ENCODE results near the gene MAPK10.
A peak's percentile ranks its signal among the peaks of the same experiment; 100 is the strongest.

Gene MAPK10

DNA sequence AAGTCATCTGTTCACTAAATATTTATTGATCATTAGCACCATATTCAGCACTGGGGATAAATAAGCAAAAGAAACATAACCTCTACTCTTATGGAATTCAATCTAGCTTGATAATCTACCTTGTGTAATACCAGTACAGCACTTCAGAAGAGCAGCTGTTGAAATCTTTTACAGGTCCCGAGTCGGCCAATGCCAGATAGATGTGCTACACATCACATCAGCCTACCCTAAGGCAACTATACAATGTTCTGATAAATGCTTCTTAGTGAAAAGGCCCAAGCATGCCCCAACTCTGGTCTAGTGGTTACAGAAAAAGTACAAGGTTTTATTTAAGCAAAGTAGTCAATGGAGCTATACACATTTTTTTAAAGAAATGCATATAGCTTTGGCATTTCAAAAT is 68.7 kb downstream of the MAPK10 start:
- TF ChIP-seq, protein P1, sequence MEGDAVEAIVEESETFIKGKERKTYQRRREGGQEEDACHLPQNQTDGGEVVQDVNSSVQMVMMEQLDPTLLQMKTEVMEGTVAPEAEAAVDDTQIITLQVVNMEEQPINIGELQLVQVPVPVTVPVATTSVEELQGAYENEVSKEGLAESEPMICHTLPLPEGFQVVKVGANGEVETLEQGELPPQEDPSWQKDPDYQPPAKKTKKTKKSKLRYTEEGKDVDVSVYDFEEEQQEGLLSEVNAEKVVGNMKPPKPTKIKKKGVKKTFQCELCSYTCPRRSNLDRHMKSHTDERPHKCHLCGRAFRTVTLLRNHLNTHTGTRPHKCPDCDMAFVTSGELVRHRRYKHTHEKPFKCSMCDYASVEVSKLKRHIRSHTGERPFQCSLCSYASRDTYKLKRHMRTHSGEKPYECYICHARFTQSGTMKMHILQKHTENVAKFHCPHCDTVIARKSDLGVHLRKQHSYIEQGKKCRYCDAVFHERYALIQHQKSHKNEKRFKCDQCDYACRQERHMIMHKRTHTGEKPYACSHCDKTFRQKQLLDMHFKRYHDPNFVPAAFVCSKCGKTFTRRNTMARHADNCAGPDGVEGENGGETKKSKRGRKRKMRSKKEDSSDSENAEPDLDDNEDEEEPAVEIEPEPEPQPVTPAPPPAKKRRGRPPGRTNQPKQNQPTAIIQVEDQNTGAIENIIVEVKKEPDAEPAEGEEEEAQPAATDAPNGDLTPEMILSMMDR (IDR thresholded peaks at IDR 0.05; ENCODE audit: insufficient read depth, low read depth, low read length, missing control alignments): no peak
- H3K4me3 ChIP-seq (ENCODE audit: low read depth, low read length): no peak overlapping the region
- no peak for DNase-seq (ENCODE audit: low read depth)

DNA sequence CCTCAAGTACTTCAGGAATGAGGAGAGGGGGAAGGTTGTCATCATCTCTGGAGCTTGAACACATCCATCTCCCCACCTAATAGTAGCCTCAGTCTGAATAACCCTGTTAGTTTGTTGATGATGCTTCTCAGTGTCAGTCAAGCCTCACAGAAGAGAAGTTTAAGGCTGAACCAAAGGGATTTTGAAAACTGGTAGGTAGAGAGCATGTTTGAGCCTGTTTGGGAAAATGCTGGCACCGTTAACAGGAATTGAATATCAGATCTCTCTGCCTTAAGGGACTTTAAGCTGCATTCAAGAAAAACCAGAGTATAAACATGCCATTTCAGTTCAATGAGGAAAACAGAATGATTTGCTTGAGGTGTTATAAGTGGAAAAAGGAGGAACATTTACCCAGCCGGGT is 73.1 kb downstream of the MAPK10 start:
- no peak overlapping the region for H3K4me3 ChIP-seq (ENCODE audit: low read depth, low read length)
- TF ChIP-seq, protein P1 (IDR thresholded peaks at IDR 0.05; ENCODE audit: insufficient read depth, low read depth, low read length, missing control alignments): no peak
- DNase-seq (ENCODE audit: low read depth): no peak

DNA sequence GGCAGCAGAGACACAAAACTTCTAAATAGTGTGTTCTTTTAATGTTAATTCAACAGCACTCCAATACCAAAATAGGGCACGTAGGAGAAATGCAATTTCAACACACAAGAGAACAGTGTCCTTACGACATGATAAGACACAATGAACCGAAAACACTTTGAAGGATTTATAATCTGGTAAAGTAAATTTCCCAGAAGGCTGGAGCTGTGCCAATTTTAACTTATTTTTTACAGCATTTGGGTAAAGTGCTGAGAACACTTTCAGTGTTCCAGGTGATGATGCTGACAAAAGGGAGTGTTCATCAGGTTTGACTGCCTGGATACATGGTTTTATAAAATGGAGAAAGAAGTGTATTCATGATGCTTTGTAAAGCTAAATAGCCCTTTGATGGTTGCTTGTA is 76.5 kb downstream of the MAPK10 start:
- H3K4me3 ChIP-seq (ENCODE audit: low read depth, low read length): no peak overlapping the region
- TF ChIP-seq, protein P1 (IDR thresholded peaks at IDR 0.05; ENCODE audit: insufficient read depth, low read depth, low read length, missing control alignments): no peak
- DNase-seq (ENCODE audit: low read depth): no peak

DNA sequence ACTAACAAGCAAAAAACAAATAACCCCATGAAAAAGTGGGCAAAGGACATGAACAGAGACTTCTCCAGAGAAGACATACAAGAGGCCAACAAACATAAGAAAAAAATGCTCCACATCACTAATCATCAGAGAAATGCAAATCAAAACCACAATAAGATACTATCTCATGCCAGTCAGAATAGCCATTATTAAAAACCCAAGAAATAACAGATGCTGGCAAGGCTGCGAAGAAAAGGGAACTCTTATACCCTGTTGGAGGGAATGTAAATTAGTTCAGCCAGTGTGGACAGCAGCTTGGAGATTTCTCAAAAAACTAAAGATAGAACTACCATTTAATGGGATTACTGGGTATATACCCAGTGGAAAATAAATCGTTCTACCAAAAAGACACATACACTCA is 79.6 kb downstream of the MAPK10 start:
- no peak for DNase-seq (ENCODE audit: low read depth)
- no peak overlapping the region for H3K4me3 ChIP-seq (ENCODE audit: low read depth, low read length)
- TF ChIP-seq, protein P1 (IDR thresholded peaks at IDR 0.05; ENCODE audit: insufficient read depth, low read depth, low read length, missing control alignments): no peak

DNA sequence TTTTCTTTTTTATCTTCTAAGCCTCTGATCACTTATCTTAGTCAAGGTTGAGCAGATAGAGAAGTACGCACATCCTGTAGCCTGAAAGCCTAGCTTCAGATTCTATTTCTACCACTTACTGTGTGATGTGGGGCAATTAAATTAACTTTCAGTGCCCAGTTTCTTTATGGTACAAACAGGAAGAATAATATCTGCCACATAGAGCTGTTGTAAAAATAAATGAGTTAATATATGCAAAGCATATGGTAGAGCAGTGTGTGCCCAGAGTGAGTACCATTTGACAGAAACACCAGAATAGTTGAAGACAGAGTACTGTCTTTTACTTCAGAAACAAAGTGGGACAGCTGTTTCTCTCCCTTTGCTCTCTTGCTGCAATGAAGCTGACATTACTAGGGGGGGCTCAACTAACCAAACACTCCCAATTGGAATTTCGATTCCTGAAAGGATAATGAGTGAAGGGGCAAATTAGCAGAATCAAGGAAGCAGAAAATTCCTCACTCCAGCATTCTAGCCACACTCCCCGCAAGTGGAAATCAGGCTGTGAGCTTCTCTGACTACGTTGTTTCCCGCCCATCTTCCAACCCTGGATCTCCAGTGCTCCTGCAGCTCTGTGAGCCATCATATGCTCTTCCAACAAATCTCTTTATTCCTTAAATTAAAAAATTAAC is 80.4 kb downstream of the MAPK10 start:
- TF ChIP-seq, protein P1 (IDR thresholded peaks at IDR 0.05; ENCODE audit: insufficient read depth, low read depth, low read length, missing control alignments): no peak
- no peak overlapping the region for H3K4me3 ChIP-seq (ENCODE audit: low read depth, low read length)
- DNase-seq (ENCODE audit: low read depth): peak; percentile 45

DNA sequence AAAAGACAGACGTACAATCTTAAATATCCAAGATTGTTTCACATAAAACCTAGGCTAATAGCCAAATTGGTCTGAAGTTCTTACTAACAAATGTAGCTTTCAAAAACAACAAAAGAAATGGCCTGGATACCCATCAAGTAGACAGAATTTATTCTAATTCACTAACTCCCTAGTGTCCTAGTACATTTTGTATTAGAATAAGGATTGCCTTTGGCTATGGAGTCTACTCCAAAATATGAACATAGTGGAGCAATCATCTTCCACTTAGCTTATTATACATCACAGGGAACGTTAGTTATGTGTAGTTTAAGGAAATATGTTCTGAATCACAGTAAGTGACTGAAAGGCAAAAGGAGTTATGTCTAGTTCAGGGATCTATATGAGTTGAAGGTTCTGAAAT is 81.7 kb downstream of the MAPK10 start:
- no peak overlapping the region for H3K4me3 ChIP-seq (ENCODE audit: low read depth, low read length)
- TF ChIP-seq, protein P1 (IDR thresholded peaks at IDR 0.05; ENCODE audit: insufficient read depth, low read depth, low read length, missing control alignments): no peak

DNA sequence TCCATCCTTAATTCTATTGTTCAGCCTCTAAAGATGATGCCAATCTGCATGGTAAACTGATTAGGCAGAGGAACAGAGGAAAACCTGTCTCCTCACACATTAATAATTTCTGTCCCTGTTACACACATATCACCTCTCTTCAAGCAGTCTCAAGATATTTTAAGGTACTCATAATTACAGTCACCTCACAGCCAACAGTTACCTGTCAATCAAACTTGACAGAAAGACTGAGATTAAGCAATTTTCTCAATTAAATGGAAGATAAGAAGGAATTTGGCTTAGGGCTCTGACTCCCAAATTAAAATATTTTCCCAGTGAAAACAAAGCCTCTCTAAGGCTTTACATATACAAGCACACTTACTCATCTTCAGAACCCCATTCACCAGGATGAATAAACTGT is 85.2 kb downstream of the MAPK10 start:
- DNase-seq (ENCODE audit: low read depth): no peak
- TF ChIP-seq, protein P1 (IDR thresholded peaks at IDR 0.05; ENCODE audit: insufficient read depth, low read depth, low read length, missing control alignments): no peak
- H3K4me3 ChIP-seq (ENCODE audit: low read depth, low read length): no peak overlapping the region

More for the DNA sequence above, 81.7 kb downstream of the MAPK10 start:
- DNase-seq (ENCODE audit: low read depth): no peak
